OCI-LY7 (cell line): ENCODE results near the gene KAZALD1. TPM values are rescaled to one million over a fixed set of nuclear protein-coding genes. Genes with fewer than 3 reads are reported as not detected.

Source experiments
- BruUV-seq: library from RNA; stranded (reverse); fragments of 400-500 nt; replicated peaks from 2 replicates; lab custom pipeline; 2021; lab: Mats Ljungman, UMichigan
- CTCF ChIA-PET: fragments of 300-600 bp; sonication (Branson Sonifier 250); formaldehyde crosslinking; loops from one replicate; lab custom pipeline; 2022; ENCODE audit warnings: antibody characterized with exemption; ENCODE audit not compliant: unreplicated experiment; lab: Charles Lee
- POLR2A ChIA-PET: fragments of 300-600 bp; sonication (Branson Sonifier 250); formaldehyde crosslinking; loops from one replicate; lab custom pipeline; 2022; ENCODE audit warnings: antibody characterized with exemption; lab: Charles Lee
- DNase-seq: peaks from one replicate; pipeline ENCODE4 v3.0.0-alpha.2; 2015; ENCODE audit warnings: low spot score
- H2AFZ ChIP-seq: fragments of 200-600 bp; sonication (generic), shearing (Covaris generic); 2 replicates; pipeline ENCODE4 v1.6.1; 2014; ENCODE audit warnings: mild to moderate bottlenecking, antibody characterized with exemption, low read length, moderate library complexity
- H3K27ac ChIP-seq: fragments of 200-600 bp; sonication (generic); 2 replicates; pipeline ENCODE4 v1.5.1; 2014; ENCODE audit warnings: mixed run types, low read depth, mild to moderate bottlenecking, moderate library complexity, low read length, inconsistent platforms; ENCODE audit not compliant: poor library complexity, severe bottlenecking
- H3K36me3 ChIP-seq: fragments of 200-600 bp; sonication (generic); 2 replicates; pipeline ENCODE4 v1.6.1; 2014; ENCODE audit warnings: mild to moderate bottlenecking, antibody characterized with exemption, low read length, moderate library complexity, mixed read lengths; ENCODE audit not compliant: insufficient read depth
- H3K4me1 ChIP-seq: fragments of 200-600 bp; sonication (generic); 2 replicates; pipeline ENCODE4 v1.5.1; 2014; ENCODE audit warnings: mild to moderate bottlenecking, low read length; ENCODE audit not compliant: insufficient read depth, poor library complexity, severe bottlenecking
- H3K4me2 ChIP-seq: fragments of 200-600 bp; sonication (generic); 2 replicates; pipeline ENCODE4 v1.6.1; 2014; ENCODE audit warnings: mild to moderate bottlenecking, low read length
- H3K4me3 ChIP-seq: fragments of 200-600 bp; sonication (generic); 2 replicates; pipeline ENCODE4 v1.5.1; 2014; ENCODE audit warnings: mild to moderate bottlenecking, low read depth, low read length; ENCODE audit not compliant: poor library complexity, severe bottlenecking
- H3K79me2 ChIP-seq: fragments of 200-600 bp; sonication (generic); 2 replicates; pipeline ENCODE4 v1.6.1; 2016; ENCODE audit warnings: low read depth, mild to moderate bottlenecking, low read length, moderate library complexity, mixed read lengths; ENCODE audit not compliant: insufficient read depth
- H3K9me2 ChIP-seq: fragments of 200-600 bp; sonication (generic); 2 replicates; pipeline ENCODE4 v1.6.1; 2016; ENCODE audit warnings: mild to moderate bottlenecking, low read length, mixed read lengths; ENCODE audit not compliant: insufficient read depth
- H3K9me3 ChIP-seq: fragments of 200-600 bp; sonication (generic); 2 replicates; pipeline ENCODE4 v1.6.1; 2014; ENCODE audit warnings: mild to moderate bottlenecking, mixed run types, low read length, mixed read lengths
- H4K20me1 ChIP-seq: fragments of 200-600 bp; sonication (generic); 2 replicates; pipeline ENCODE4 v1.6.1; 2014; ENCODE audit warnings: mild to moderate bottlenecking, antibody characterized with exemption, low read length, moderate library complexity, mixed read lengths; ENCODE audit not compliant: insufficient read depth
- CTCF ChIP-seq: fragments of 200-600 bp; sonication (generic); conservative IDR thresholded peaks from 2 replicates; pipeline ENCODE4 v1.5.1; 2014; ENCODE audit warnings: mild to moderate bottlenecking, antibody characterized with exemption, low read length, moderate library complexity, mixed read lengths
- EZH2phosphoT487 ChIP-seq: fragments of 200-600 bp; sonication (generic); IDR thresholded peaks from 2 replicates; pipeline ENCODE4 v1.6.1; 2018; ENCODE audit warnings: low read depth, borderline replicate concordance, mild to moderate bottlenecking, mixed run types, antibody characterized with exemption, low read length, moderate library complexity, mixed read lengths
- intact Hi-C: fragments of 100-400 bp; cut with micrococcal nuclease; formaldehyde crosslinking; loops from one replicate; pipeline ENCODE4 v1.10.0; 2022; ENCODE audit not compliant: unreplicated experiment
- total RNA-seq, 2 experiments: library from RNA; depleted of rRNA in 1 of 2; stranded (reverse); fragments of >200 nt in 1 of 2; shearing (Covaris generic) in 1 of 2; gene quantifications; 2 replicates each; pipeline ENCODE4 v1.2.3, GENCODE V29; 2014 to 2022

Gene KAZALD1
- total RNA-seq, 2 experiments from 2014 or later, result 18.8 to 36.4 TPM

DNA sequence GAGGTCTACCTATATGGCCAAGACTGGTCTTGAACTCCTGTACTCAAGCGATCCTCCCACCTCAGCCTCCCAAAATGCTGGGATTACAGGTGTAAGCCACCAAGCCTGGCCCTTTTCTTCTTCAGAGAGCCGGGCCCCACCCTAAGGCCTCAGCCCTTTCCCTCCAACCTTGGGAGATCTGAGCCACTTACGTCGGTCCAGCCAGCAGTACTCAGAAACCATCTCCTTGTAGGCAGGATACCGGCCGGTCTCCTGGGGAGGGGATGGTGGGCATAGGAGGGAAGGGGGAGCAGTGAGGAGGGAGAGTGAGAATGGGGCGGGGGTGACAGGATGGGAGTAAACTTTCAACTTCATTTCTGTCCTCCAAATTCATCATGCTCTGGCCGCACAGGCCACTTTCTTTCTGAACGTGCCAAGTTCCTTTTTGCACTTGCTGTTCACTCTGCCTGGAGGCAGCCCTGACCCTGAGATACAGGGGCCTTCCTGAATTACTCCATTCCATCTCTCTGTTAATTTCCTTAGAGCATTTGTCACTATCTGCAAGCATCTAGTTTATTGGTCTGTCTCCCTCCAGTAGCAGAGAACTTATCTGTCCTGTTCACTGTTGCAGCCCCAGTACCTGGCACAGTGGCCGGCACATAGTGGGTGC lies 41.2 kb upstream of the KAZALD1 start:
- intact Hi-C loops, result no loop called here
- H4K20me1 ChIP-seq, result no peaks in the 10 kb centered on the region
- no peaks in the 10 kb centered on the region for H3K9me2 ChIP-seq
- H2AFZ ChIP-seq, result no peak overlapping the region
- H3K27ac ChIP-seq, result no peak overlapping the region
- no peak overlapping the region for H3K4me2 ChIP-seq
- ChIA-PET POLR2A (no interaction called here), CTCF (no interaction called here)
- H3K9me3 ChIP-seq, result no peaks in the 10 kb centered on the region
- no peaks in the 10 kb centered on the region for H3K79me2 ChIP-seq
- DNase-seq, result no peak
- TF ChIP-seq CTCF (no peak), EZH2phosphoT487 (no peak)
- no peaks in the 10 kb centered on the region for H3K36me3 ChIP-seq
- no TSS peak for BruUV-seq
- peaks cover 11% of the 10 kb centered on the region for H3K4me1 ChIP-seq
- H3K4me3 ChIP-seq, result no peak overlapping the region

DNA sequence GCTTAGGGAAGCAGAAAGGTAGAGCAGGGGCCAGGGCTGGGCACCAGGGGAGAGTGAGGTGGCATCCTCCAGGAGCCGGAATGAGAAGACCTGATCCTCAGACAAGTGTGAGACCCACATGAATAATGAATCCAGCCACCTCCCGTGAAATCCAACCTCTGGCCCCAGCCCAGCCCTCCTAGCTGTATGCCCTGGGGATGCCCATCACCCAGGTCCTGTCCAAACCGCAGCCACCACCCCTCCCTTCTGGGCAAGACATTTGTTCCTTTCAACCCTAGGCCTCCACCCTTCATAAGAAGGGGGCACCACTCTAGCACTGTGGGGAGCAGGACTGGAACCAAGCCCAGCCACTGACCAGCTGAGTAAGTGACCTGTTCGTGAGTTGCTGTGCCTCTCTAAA lies 40.5 kb upstream of the KAZALD1 start:
- Histone ChIP-seq H3K9me3 (no peaks in the 10 kb centered on the region), H3K4me2 (no peak overlapping the region), H3K27ac (no peak overlapping the region), H3K9me2 (no peaks in the 10 kb centered on the region), H3K4me1 (peaks cover 11% of the 10 kb centered on the region), H3K36me3 (no peaks in the 10 kb centered on the region), H2AFZ (no peak overlapping the region), H4K20me1 (no peaks in the 10 kb centered on the region), H3K79me2 (no peaks in the 10 kb centered on the region), H3K4me3 (no peak overlapping the region)
- no TSS peak for BruUV-seq
- ChIA-PET CTCF (no interaction called here), POLR2A (no interaction called here)
- no peak for DNase-seq
- intact Hi-C loops, result no loop called here
- no peak for TF ChIP-seq EZH2phosphoT487
- TF ChIP-seq CTCF, result no peak

- CTCF ChIA-PET, result no interaction called here
Observed at GRCh38 chr10:101021692-101022251, 40.0 kb upstream of the KAZALD1 start.

More at GRCh38 chr10:101021692-101022251, 40.0 kb upstream of the KAZALD1 start:
- H3K4me1 ChIP-seq, result peaks cover 11% of the 10 kb centered on the region
- POLR2A ChIA-PET, result no interaction called here
- no peak overlapping the region for H3K27ac ChIP-seq
- no peak overlapping the region for H3K4me2 ChIP-seq
- H3K4me3 ChIP-seq, result no peak overlapping the region
- H3K9me2 ChIP-seq, result no peaks in the 10 kb centered on the region
- H4K20me1 ChIP-seq, result no peaks in the 10 kb centered on the region
- TF ChIP-seq CTCF (no peak), EZH2phosphoT487 (no peak)
- BruUV-seq, result no TSS peak
- no peaks in the 10 kb centered on the region for H3K79me2 ChIP-seq
- intact Hi-C loops, result no loop called here
- no peaks in the 10 kb centered on the region for H3K36me3 ChIP-seq
- no peak overlapping the region for H2AFZ ChIP-seq
- no peaks in the 10 kb centered on the region for H3K9me3 ChIP-seq
- DNase-seq, result no peak
